Panc1 (cell line): Measurements from ENCODE around the gene PSMB2. TPM values are rescaled to one million over a fixed set of nuclear protein-coding genes. Genes with fewer than 3 reads are reported as not detected.

Experiments
- ATAC-seq: fragments of 200-7000 bp; cut with Tn5 transposase; 2 replicates; pipeline ENCODE4 v1.9.1; 2020; ENCODE audit warnings: mild to moderate bottlenecking, moderate library complexity
- BruUV-seq: library from RNA; stranded (reverse); fragments of 400-500 nt; replicated peaks from 2 replicates; lab custom pipeline; 2021; lab: Mats Ljungman, UMichigan
- CTCF ChIA-PET: fragments of 300-600 bp; sonication (Branson Sonifier 250); formaldehyde crosslinking; loops from one replicate; lab custom pipeline; 2022; ENCODE audit warnings: antibody characterized with exemption; lab: Charles Lee
- POLR2A ChIA-PET: fragments of 300-600 bp; sonication (Branson Sonifier 250); formaldehyde crosslinking; loops from one replicate; lab custom pipeline; 2022; ENCODE audit warnings: antibody characterized with exemption; lab: Charles Lee
- DNase-seq: peaks from one replicate; pipeline ENCODE4 v3.0.0-alpha.2; 2010; ENCODE audit warnings: low read depth, low spot score
- H3K27ac ChIP-seq: 2 replicates; pipeline ENCODE4 v1.5.1; 2011; ENCODE audit warnings: mild to moderate bottlenecking, low read length, inconsistent platforms
- H3K27me3 ChIP-seq: fragments of 200-500 bp; sonication (Bioruptor generic); 2 replicates; pipeline ENCODE4 v1.6.0; 2014; ENCODE audit warnings: low read length, inconsistent platforms; ENCODE audit not compliant: control insufficient read depth, insufficient read depth
- H3K36me3 ChIP-seq: fragments of 200-500 bp; sonication (Bioruptor generic); 2 replicates; pipeline ENCODE4 v1.5.1; 2014; ENCODE audit warnings: inconsistent platforms, mild to moderate bottlenecking, low read length, moderate library complexity; ENCODE audit not compliant: control insufficient read depth, insufficient read depth
- H3K4me1 ChIP-seq: 2 replicates; pipeline ENCODE4 v1.5.1; 2011; ENCODE audit warnings: inconsistent platforms, mild to moderate bottlenecking, low read length, moderate library complexity; ENCODE audit not compliant: control insufficient read depth, insufficient read depth
- H3K4me3 ChIP-seq, 2 experiments: 2 replicates each; pipeline ENCODE4 v1.5.1; 2011 to 2012; ENCODE audit warnings: low read depth in 2 of 2, low read length in 2 of 2, mild to moderate bottlenecking in 2 of 2, inconsistent platforms in 1 of 2, moderate library complexity in 1 of 2
- H3K9me3 ChIP-seq: fragments of 200-500 bp; sonication (Bioruptor generic); 2 replicates; pipeline ENCODE4 v1.5.1; 2014; ENCODE audit warnings: low read depth, mild to moderate bottlenecking, inconsistent platforms, low read length, moderate library complexity; ENCODE audit not compliant: control insufficient read depth, insufficient read depth
- CTCF ChIP-seq: fragments of 450-650 bp; IDR thresholded peaks from 2 replicates; pipeline ENCODE4 v1.5.1; 2017; ENCODE audit warnings: mild to moderate bottlenecking
- REST ChIP-seq, 2 experiments: IDR thresholded peaks; 2 replicates each; pipeline ENCODE4 v1.6.1; 2011 to 2012; ENCODE audit warnings: low read depth in 2 of 2, control low read depth in 1 of 2, low read length in 1 of 2, mild to moderate bottlenecking in 1 of 2, moderate library complexity in 1 of 2; ENCODE audit not compliant: insufficient read depth in 1 of 2
- in situ Hi-C: cut with HindIII; loops from 2 replicates; pipeline ENCODE4 v1.10.0; 2016; ENCODE audit warnings: low sequenced_read_pairs, low pct_unique_long_range_greater_than_20kb
- intact Hi-C: fragments of 100-400 bp; cut with micrococcal nuclease; formaldehyde crosslinking; loops from one replicate; pipeline ENCODE4 v1.10.0; 2022; ENCODE audit not compliant: unreplicated experiment
- total RNA-seq: library from RNA; stranded (reverse); gene quantifications from one replicate; pipeline ENCODE4 v1.2.1, GENCODE V29; 2021; ENCODE audit not compliant: unreplicated experiment

The PSMB2 gene
- total RNA-seq, 1 experiment from 2014 or later, result 95.0 TPM

- H3K9me3 ChIP-seq, result no peaks in the 10 kb centered on the region
- BruUV-seq, result no TSS peak
- H3K4me3 ChIP-seq, result no peak overlapping the region
- no peak for TF ChIP-seq REST (IDR thresholded peaks at IDR 0.05; ENCODE audit: insufficient read depth in 1 of 2, low read depth in 2 of 2, low read length in 1 of 2)
- no peak for DNase-seq
- ChIA-PET POLR2A (no interaction called here), CTCF (no interaction called here)
- no peaks in the 10 kb centered on the region for H3K36me3 ChIP-seq
- H3K4me1 ChIP-seq, result no peaks in the 10 kb centered on the region
- H3K27me3 ChIP-seq, result peaks cover 4% of the 10 kb centered on the region; the same call in 1 of the 2 replicates
- in situ Hi-C loops, result no loop called here
- no peak for ATAC-seq
- intact Hi-C loops, result no loop called here
- no peak overlapping the region for H3K27ac ChIP-seq
Measured at GRCh38 chr1:35680271-35680670, 38.9 kb upstream of the PSMB2 start.

- no peak for TF ChIP-seq REST (IDR thresholded peaks at IDR 0.05; ENCODE audit: insufficient read depth in 1 of 2, low read depth in 2 of 2, low read length in 1 of 2)
- no peak for TF ChIP-seq CTCF
- intact Hi-C loops (no loop called here), in situ Hi-C loops (no loop called here)
- H3K27ac ChIP-seq, result no peak overlapping the region
- BruUV-seq, result no TSS peak
- no peaks in the 10 kb centered on the region for H3K4me1 ChIP-seq
- H3K4me3 ChIP-seq, result no peak overlapping the region
- ChIA-PET CTCF (no interaction called here), POLR2A (no interaction called here)
- H3K36me3 ChIP-seq, result no peaks in the 10 kb centered on the region
- no peaks in the 10 kb centered on the region for H3K9me3 ChIP-seq
- no peak for DNase-seq
- ATAC-seq, result no peak
- H3K27me3 ChIP-seq, result no peaks in the 10 kb centered on the region
Measured at GRCh38 chr1:35675773-35676172, 34.4 kb upstream of the PSMB2 start.

GRCh38 chr1:35674111-35674510, 32.8 kb upstream of the PSMB2 start:
- POLR2A ChIA-PET, result no interaction called here
- Histone ChIP-seq H3K4me1 (no peaks in the 10 kb centered on the region), H3K36me3 (no peaks in the 10 kb centered on the region), H3K4me3 (no peak overlapping the region), H3K27ac (no peak overlapping the region), H3K9me3 (no peaks in the 10 kb centered on the region), H3K27me3 (no peaks in the 10 kb centered on the region)
- ATAC-seq (no peak), DNase-seq (no peak)
- no TSS peak for BruUV-seq
- CTCF ChIA-PET, result no interaction called here
- in situ Hi-C loops (no loop called here), intact Hi-C loops (no loop called here)
- TF ChIP-seq REST (IDR thresholded peaks at IDR 0.05; ENCODE audit: insufficient read depth in 1 of 2, low read depth in 2 of 2, low read length in 1 of 2), result no peak
